K562 (cell line): ENCODE measurements around the gene IPO9. TPM values are rescaled to one million over a fixed set of nuclear protein-coding genes. Genes with fewer than 3 reads are reported as not detected.

Source experiments
- ATAC-seq: fragments of 200-7000 bp; cut with Tn5 transposase; 3 replicates; pipeline ENCODE4 v1.9.1; 2020; ENCODE audit warnings: moderate library complexity
- BruUV-seq: library from RNA; stranded (reverse); fragments of 400-500 nt; replicated peaks from 2 replicates; lab custom pipeline; 2021; lab: Mats Ljungman, UMichigan
- CTCF ChIA-PET: fragments of 300-600 bp; formaldehyde crosslinking; extraction: SDS; loops from one replicate; lab custom pipeline; 2021; ENCODE audit warnings: low intra/inter-chr PET ratio; lab: Yijun Ruan, JAX
- POLR2A ChIA-PET: fragments of 300-600, 350-650 bp; sonication (Branson Sonifier 250); formaldehyde crosslinking; extraction: SDS; loops from one replicate; lab custom pipeline; 2021; ENCODE audit warnings: antibody characterized with exemption, inconsistent platforms; lab: Yijun Ruan, JAX
- DNase-seq, 4 experiments: peaks; one replicate each; pipeline versions ENCODE4 v3.0.0 to v3.0.0-alpha.2; 2011 to 2018; ENCODE audit warnings: low spot score in 3 of 4, mixed read lengths in 3 of 4; ENCODE audit errors: extremely low read depth in 1 of 4
- FAIRE-seq: peaks from 2 replicates; lab custom pipeline; 2011; peaks lifted over from hg19 to GRCh38; lab: Jason Lieb, UNC
- H2AFZ ChIP-seq: 2 replicates; pipeline ENCODE4 v1.6.0; 2011; ENCODE audit warnings: low read depth, low read length, control low read depth, inconsistent platforms
- H3K27ac ChIP-seq: fragments of 200-600 bp; 3 replicates; pipeline ENCODE4 v1.8.0; 2011; ENCODE audit warnings: low read depth, mild to moderate bottlenecking, control low read depth, inconsistent platforms, low read length, moderate library complexity, mixed read lengths; ENCODE audit errors: extremely low read depth
- H3K27me3 ChIP-seq, 2 experiments: fragments of 300-600 bp in 1 of 2; 2 replicates in 1 of 2; 3 replicates in 1 of 2; pipeline versions ENCODE4 v1.6.0 to v1.8.0; 2011; ENCODE audit warnings: inconsistent platforms in 2 of 2, low read length in 2 of 2, mild to moderate bottlenecking in 1 of 2, mixed read lengths in 1 of 2, moderate library complexity in 1 of 2; ENCODE audit not compliant: control insufficient read depth in 2 of 2, insufficient read depth in 2 of 2
- H3K36me3 ChIP-seq: fragments of 300-600 bp; 3 replicates; pipeline ENCODE4 v1.8.0; 2011; ENCODE audit warnings: mild to moderate bottlenecking, low read length, inconsistent platforms; ENCODE audit not compliant: control insufficient read depth, insufficient read depth
- H3K4me1 ChIP-seq, 2 experiments: fragments of 200-600 bp in 1 of 2; replicated peaks in 1 of 2; 2 replicates in 1 of 2; 3 replicates in 1 of 2; pipeline versions ENCODE4 v1.5.1 to v1.8.0; 2011; ENCODE audit warnings: inconsistent platforms in 2 of 2, low read length in 2 of 2, mild to moderate bottlenecking in 1 of 2, mixed read lengths in 1 of 2, moderate library complexity in 1 of 2; ENCODE audit not compliant: control insufficient read depth in 2 of 2, insufficient read depth in 2 of 2
- H3K4me2 ChIP-seq: 2 replicates; pipeline ENCODE4 v1.6.1; 2011; ENCODE audit warnings: low read length, control low read depth, inconsistent platforms, mixed read lengths; ENCODE audit not compliant: insufficient read depth
- H3K4me3 ChIP-seq: fragments of 200-600 bp; sonication (generic), shearing (Covaris generic); 2 replicates; pipeline ENCODE4 v1.5.1; 2016; ENCODE audit warnings: control low read depth, inconsistent platforms
- H3K79me2 ChIP-seq: fragments of 200-600 bp; 3 replicates; pipeline ENCODE4 v1.8.0; 2011; ENCODE audit warnings: low read length, inconsistent platforms; ENCODE audit not compliant: control insufficient read depth, insufficient read depth
- H3K9ac ChIP-seq, 2 experiments: 2 replicates each; pipeline versions ENCODE4 v1.6.0 to v1.6.1; 2011; ENCODE audit warnings: low read depth in 2 of 2, low read length in 2 of 2, control low read depth in 1 of 2, inconsistent platforms in 1 of 2, mild to moderate bottlenecking in 1 of 2, mixed read lengths in 1 of 2; ENCODE audit not compliant: insufficient read depth in 1 of 2
- H3K9me1 ChIP-seq: one replicate; pipeline ENCODE4 v1.6.0; 2011; ENCODE audit warnings: inconsistent platforms, mild to moderate bottlenecking, low read length, moderate library complexity; ENCODE audit not compliant: control insufficient read depth, insufficient read depth
- H3K9me3 ChIP-seq: replicated peaks from 2 replicates; pipeline ENCODE4 v1.5.1; 2011; ENCODE audit warnings: low read depth, low read length, inconsistent platforms; ENCODE audit not compliant: control insufficient read depth, insufficient read depth
- H4K20me1 ChIP-seq: replicated peaks from 2 replicates; pipeline ENCODE4 v1.6.1; 2011; ENCODE audit warnings: low read length, inconsistent platforms, mixed read lengths; ENCODE audit not compliant: control insufficient read depth, insufficient read depth
- WGBS: fragments of 100-300 bp; shearing (Covaris generic); methylation state at CpG from one replicate; pipeline ENCODE4 v1.1.6; 2016; ENCODE audit warnings: low coverage, mixed read lengths; ENCODE audit not compliant: insufficient coverage; ENCODE audit errors: missing lambda C conversion rate; 5-methylcytosine and 5-hydroxymethylcytosine counted together
- in situ Hi-C: fragments of 300-500 bp; cut with MboI; formaldehyde crosslinking; loops from 4 replicates; pipeline ENCODE4 v1.15.0; 2018; ENCODE audit warnings: inconsistent platforms, mixed read lengths
- intact Hi-C: fragments of 100-400 bp; cut with micrococcal nuclease; formaldehyde crosslinking; loops from 2 replicates; pipeline ENCODE4 v1.14.2; 2022
- polyA plus RNA-seq, 8 experiments: library from polyadenylated mRNA; depleted of rRNA in 4 of 8; stranded (reverse) in 5 of 8; unstranded in 3 of 8; fragments of >200 nt; fragmentation: Nextera tagmentation in 2 of 8; fragmentation: Illumina TruSeq in 1 of 8; extraction: Ambion mirVana in 2 of 8; extraction: Trizol in 1 of 8; gene quantifications; 2 replicates each; pipeline versions ENCODE4 v1.2.1 to v1.2.3, GENCODE V29; 2011 to 2014; ENCODE audit warnings: inconsistent platforms in 1 of 8, missing spikeins in 1 of 8
- total RNA-seq, 7 experiments: library from RNA; depleted of rRNA in 6 of 7; stranded (reverse); fragments of >200 nt in 6 of 7; fragmentation: Illumina TruSeq in 2 of 7; extraction: Trizol in 2 of 7; gene quantifications; 2 replicates each; pipeline versions ENCODE4 v1.2.1 to v1.2.3, GENCODE V29; 2011 to 2021; ENCODE audit warnings: low replicate concordance in 1 of 7
- TF ChIP-seq, protein P1 (sequence below): fragments of 250-450 bp; sonication (Bioruptor Pico); IDR thresholded peaks from 2 replicates; pipeline ENCODE4 v1.8.0; 2022; ENCODE audit warnings: inconsistent platforms, mild to moderate bottlenecking, moderate library complexity, borderline replicate concordance
- TF ChIP-seq, protein P2 (sequence below): fragments of 450-650 bp; conservative IDR thresholded peaks from 2 replicates; pipeline ENCODE4 v1.6.1; 2016; ENCODE audit warnings: missing genetic modification characterization, low read depth, mild to moderate bottlenecking, control low read depth, missing compliant biosample characterization

Gene IPO9
- total and polyA plus RNA-seq, 9 of the 15 experiments (the other 6 are each of a cell fraction or from before 2014, with no cell fraction given), result 27.9 to 78.6 (median 43.9) TPM

DNA sequence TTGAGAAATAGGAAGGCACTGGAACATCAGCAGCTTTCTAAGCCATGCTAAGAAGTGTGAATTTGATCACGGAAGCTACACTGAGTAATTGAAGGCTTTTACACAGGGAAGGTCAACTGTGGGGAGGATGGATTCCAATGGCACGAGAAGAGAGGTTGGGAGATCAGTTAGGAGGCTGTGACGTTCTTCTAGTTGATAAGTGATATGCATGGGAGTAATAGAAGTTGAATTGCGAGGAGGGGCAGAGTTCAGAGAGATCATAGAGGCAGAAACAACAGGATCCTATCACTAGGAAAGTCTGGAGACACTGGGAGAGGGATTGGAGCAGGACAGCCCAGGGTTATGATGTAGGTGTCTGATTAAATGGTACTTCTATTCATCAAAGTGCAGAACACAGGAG is 101.2 kb downstream of the IPO9 start:
- Histone ChIP-seq H2AFZ (peak overlapping the region; percentile 54), H3K27ac (no peak overlapping the region), H3K9ac (no peak overlapping the region; a peak in 1 of 4 replicates)
- CTCF ChIA-PET, result no interaction called here
- no peak for FAIRE-seq
- 22% methylated on average over 4 of the region's 4 CpGs for WGBS
- TF ChIP-seq, protein P1, sequence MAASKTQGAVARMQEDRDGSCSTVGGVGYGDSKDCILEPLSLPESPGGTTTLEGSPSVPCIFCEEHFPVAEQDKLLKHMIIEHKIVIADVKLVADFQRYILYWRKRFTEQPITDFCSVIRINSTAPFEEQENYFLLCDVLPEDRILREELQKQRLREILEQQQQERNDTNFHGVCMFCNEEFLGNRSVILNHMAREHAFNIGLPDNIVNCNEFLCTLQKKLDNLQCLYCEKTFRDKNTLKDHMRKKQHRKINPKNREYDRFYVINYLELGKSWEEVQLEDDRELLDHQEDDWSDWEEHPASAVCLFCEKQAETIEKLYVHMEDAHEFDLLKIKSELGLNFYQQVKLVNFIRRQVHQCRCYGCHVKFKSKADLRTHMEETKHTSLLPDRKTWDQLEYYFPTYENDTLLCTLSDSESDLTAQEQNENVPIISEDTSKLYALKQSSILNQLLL (CRISPR knock-in tag), result no peak
- TF ChIP-seq, protein P2, sequence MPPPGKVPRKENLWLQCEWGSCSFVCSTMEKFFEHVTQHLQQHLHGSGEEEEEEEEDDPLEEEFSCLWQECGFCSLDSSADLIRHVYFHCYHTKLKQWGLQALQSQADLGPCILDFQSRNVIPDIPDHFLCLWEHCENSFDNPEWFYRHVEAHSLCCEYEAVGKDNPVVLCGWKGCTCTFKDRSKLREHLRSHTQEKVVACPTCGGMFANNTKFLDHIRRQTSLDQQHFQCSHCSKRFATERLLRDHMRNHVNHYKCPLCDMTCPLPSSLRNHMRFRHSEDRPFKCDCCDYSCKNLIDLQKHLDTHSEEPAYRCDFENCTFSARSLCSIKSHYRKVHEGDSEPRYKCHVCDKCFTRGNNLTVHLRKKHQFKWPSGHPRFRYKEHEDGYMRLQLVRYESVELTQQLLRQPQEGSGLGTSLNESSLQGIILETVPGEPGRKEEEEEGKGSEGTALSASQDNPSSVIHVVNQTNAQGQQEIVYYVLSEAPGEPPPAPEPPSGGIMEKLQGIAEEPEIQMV (tag), result 0 out of 2 replicates have a peak, but pooled peaks have one; percentile 15
- TF ChIP-seq, all 486 proteins: peak for 1
- no peaks in the 10 kb centered on the region for H3K36me3 ChIP-seq
- no peaks in the 10 kb centered on the region for H3K9me1 ChIP-seq
- POLR2A ChIA-PET, result interaction anchor here (1.4 kb wide), 1 partner anchor 13 kb away, joined by 4 read pairs; no protein-coding TSS in a partner anchor
- no TSS peak for BruUV-seq
- H3K9me3 ChIP-seq, result no peaks in the 10 kb centered on the region
- H3K4me1 ChIP-seq, result peaks cover 4 to 32% of the 10 kb centered on the region in 2 experiments
- no peaks in the 10 kb centered on the region for H4K20me1 ChIP-seq
- no peak overlapping the region for H3K4me3 ChIP-seq
- H3K79me2 ChIP-seq, result no peaks in the 10 kb centered on the region
- no peak overlapping the region; the same call in 1 of the 2 replicates for H3K4me2 ChIP-seq
- intact Hi-C loops, result no loop called here
- in situ Hi-C loops, result no loop called here
- DNase-seq (no peak), ATAC-seq (no peak)
- no peaks in the 10 kb centered on the region for H3K27me3 ChIP-seq
